GM12878 (cell line): Measurements from ENCODE around the gene CATSPERD.
A peak's percentile ranks its signal among the peaks of the same experiment; 100 is the strongest.

ENCODE experiments used
- CREB1 ChIP-seq: IDR thresholded peaks from 2 replicates; pipeline ENCODE4 v1.6.1; 2012; ENCODE audit warnings: low read depth, mild to moderate bottlenecking, inconsistent platforms
- SMARCA5 ChIP-seq: fragments of 450-650 bp; IDR thresholded peaks from 2 replicates; pipeline ENCODE4 v1.6.1; 2017; ENCODE audit warnings: mild to moderate bottlenecking
- SP1 ChIP-seq: IDR thresholded peaks from one replicate; pipeline ENCODE4 v1.6.1; 2011; ENCODE audit warnings: low read depth, low read length
- TF ChIP-seq, protein P1 (sequence below), 3 experiments: IDR thresholded peaks in 2 of 3; conservative IDR thresholded peaks in 1 of 3; 2 replicates each; pipeline ENCODE4 v1.5.1; 2011; ENCODE audit warnings: low read depth in 3 of 3, low read length in 3 of 3, mild to moderate bottlenecking in 3 of 3, control low read depth in 2 of 3, moderate library complexity in 2 of 3, inconsistent platforms in 1 of 3, mixed read lengths in 1 of 3; ENCODE audit not compliant: control insufficient read depth in 2 of 3, insufficient read depth in 1 of 3; ENCODE audit errors: extremely low read depth in 1 of 3
- TF ChIP-seq, protein P2 (sequence below): fragments of 450-650 bp; conservative IDR thresholded peaks from 2 replicates; pipeline ENCODE4 v1.6.1; 2017; ENCODE audit warnings: mild to moderate bottlenecking, moderate library complexity
- TF ChIP-seq, protein P3 (sequence below): IDR thresholded peaks from 2 replicates; pipeline ENCODE4 v1.6.1; 2012; ENCODE audit warnings: mild to moderate bottlenecking, low read depth, low read length
- TF ChIP-seq, protein P4 (sequence below): IDR thresholded peaks from 2 replicates; pipeline ENCODE4 v1.6.1; 2011; ENCODE audit warnings: borderline replicate concordance, low read depth, mild to moderate bottlenecking, moderate library complexity, mixed read lengths, low read length; ENCODE audit not compliant: insufficient read depth; ENCODE audit errors: extremely low read length

DNA sequence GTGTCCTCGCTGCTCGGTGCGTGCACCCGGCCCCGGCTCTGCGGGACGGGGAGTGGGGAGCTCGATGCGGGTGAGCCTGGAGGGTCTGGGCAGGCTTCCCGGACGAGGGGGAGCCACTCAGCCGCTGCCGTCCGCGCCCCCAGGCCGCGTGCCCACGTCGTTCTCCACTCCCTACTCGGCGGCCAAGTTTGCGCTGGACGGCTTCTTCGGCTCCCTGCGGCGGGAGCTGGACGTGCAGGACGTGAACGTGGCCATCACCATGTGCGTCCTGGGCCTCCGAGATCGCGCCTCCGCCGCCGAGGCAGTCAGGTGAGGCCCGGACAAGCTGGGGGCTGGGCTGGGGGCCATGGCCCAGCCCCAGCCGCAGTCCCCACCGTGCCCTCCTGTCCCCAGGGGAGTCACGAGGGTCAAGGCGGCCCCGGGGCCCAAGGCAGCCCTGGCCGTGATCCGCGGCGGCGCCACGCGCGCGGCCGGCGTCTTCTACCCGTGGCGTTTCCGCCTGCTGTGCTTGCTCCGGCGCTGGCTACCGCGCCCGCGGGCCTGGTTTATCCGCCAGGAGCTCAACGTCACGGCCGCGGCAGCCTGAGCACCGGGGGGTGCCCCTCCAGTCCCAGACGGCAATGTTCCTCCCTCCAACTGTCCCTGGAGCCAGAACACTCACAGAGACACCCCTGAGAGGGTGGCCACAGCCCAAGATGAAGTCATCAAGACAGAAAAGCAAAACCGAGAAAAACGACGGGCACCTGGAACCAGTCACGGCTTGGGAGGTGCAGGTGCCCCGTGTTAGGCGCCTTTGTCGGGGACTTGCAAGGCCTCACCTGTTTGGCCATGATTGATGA is 32.9 kb upstream of the CATSPERD start:
- no peak for TF ChIP-seq CREB1
- peak; percentile 93 for TF ChIP-seq SMARCA5
- TF ChIP-seq, protein P1, sequence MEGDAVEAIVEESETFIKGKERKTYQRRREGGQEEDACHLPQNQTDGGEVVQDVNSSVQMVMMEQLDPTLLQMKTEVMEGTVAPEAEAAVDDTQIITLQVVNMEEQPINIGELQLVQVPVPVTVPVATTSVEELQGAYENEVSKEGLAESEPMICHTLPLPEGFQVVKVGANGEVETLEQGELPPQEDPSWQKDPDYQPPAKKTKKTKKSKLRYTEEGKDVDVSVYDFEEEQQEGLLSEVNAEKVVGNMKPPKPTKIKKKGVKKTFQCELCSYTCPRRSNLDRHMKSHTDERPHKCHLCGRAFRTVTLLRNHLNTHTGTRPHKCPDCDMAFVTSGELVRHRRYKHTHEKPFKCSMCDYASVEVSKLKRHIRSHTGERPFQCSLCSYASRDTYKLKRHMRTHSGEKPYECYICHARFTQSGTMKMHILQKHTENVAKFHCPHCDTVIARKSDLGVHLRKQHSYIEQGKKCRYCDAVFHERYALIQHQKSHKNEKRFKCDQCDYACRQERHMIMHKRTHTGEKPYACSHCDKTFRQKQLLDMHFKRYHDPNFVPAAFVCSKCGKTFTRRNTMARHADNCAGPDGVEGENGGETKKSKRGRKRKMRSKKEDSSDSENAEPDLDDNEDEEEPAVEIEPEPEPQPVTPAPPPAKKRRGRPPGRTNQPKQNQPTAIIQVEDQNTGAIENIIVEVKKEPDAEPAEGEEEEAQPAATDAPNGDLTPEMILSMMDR (IDR thresholded peaks at IDR 0.05 in 2 of 3, conservative IDR thresholded peaks at IDR 0.05 in 1 of 3; ENCODE audit: control insufficient read depth in 2 of 3, extremely low read depth in 1 of 3, insufficient read depth in 1 of 3, low read depth in 3 of 3, low read length in 3 of 3) = 0 out of 6 replicates have a peak, but pooled peaks of 1 of the 3 experiments have one; percentile 8
- TF ChIP-seq, protein P2, sequence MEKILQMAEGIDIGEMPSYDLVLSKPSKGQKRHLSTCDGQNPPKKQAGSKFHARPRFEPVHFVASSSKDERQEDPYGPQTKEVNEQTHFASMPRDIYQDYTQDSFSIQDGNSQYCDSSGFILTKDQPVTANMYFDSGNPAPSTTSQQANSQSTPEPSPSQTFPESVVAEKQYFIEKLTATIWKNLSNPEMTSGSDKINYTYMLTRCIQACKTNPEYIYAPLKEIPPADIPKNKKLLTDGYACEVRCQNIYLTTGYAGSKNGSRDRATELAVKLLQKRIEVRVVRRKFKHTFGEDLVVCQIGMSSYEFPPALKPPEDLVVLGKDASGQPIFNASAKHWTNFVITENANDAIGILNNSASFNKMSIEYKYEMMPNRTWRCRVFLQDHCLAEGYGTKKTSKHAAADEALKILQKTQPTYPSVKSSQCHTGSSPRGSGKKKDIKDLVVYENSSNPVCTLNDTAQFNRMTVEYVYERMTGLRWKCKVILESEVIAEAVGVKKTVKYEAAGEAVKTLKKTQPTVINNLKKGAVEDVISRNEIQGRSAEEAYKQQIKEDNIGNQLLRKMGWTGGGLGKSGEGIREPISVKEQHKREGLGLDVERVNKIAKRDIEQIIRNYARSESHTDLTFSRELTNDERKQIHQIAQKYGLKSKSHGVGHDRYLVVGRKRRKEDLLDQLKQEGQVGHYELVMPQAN = no peak
- TF ChIP-seq SP1 = no peak
- TF ChIP-seq, protein P3, sequence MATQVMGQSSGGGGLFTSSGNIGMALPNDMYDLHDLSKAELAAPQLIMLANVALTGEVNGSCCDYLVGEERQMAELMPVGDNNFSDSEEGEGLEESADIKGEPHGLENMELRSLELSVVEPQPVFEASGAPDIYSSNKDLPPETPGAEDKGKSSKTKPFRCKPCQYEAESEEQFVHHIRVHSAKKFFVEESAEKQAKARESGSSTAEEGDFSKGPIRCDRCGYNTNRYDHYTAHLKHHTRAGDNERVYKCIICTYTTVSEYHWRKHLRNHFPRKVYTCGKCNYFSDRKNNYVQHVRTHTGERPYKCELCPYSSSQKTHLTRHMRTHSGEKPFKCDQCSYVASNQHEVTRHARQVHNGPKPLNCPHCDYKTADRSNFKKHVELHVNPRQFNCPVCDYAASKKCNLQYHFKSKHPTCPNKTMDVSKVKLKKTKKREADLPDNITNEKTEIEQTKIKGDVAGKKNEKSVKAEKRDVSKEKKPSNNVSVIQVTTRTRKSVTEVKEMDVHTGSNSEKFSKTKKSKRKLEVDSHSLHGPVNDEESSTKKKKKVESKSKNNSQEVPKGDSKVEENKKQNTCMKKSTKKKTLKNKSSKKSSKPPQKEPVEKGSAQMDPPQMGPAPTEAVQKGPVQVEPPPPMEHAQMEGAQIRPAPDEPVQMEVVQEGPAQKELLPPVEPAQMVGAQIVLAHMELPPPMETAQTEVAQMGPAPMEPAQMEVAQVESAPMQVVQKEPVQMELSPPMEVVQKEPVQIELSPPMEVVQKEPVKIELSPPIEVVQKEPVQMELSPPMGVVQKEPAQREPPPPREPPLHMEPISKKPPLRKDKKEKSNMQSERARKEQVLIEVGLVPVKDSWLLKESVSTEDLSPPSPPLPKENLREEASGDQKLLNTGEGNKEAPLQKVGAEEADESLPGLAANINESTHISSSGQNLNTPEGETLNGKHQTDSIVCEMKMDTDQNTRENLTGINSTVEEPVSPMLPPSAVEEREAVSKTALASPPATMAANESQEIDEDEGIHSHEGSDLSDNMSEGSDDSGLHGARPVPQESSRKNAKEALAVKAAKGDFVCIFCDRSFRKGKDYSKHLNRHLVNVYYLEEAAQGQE = no peak
- TF ChIP-seq, protein P4, sequence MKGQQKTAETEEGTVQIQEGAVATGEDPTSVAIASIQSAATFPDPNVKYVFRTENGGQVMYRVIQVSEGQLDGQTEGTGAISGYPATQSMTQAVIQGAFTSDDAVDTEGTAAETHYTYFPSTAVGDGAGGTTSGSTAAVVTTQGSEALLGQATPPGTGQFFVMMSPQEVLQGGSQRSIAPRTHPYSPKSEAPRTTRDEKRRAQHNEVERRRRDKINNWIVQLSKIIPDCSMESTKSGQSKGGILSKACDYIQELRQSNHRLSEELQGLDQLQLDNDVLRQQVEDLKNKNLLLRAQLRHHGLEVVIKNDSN = no peak
